Suppressor macrophage treated with lipopolysaccharide for 4 hours (primary cell): Measurements from ENCODE around the gene TRIM66.
"Not testable (repeated sequence)": the region's sequence is repeated elsewhere in the genome, so short reads cannot be mapped to it uniquely, and the experiment has no call there.

Source experiments
- DNase-seq: peaks from one replicate; pipeline ENCODE4 v3.0.0-alpha.2; 2020

Gene TRIM66

GRCh38 chr11:8688414-8689362 lies 6.2 kb upstream of the TRIM66 start:
- DNase-seq: peak; percentile 97

GRCh38 chr11:8686325-8686724 lies 3.9 kb upstream of the TRIM66 start:
- no peak for DNase-seq

- DNase-seq: no peak
These were observed 3.4 kb upstream of the TRIM66 start for GRCh38 chr11:8685820-8686219.

GRCh38 chr11:8685306-8685705 lies 2.8 kb upstream of the TRIM66 start:
- no peak for DNase-seq

- no peak for DNase-seq
These were observed 2.3 kb upstream of the TRIM66 start for GRCh38 chr11:8684600-8685290.

GRCh38 chr11:8683115-8683807 lies 796 bp upstream of the TRIM66 start:
- DNase-seq: peak; percentile 17

- peak; percentile 49 for DNase-seq
These were observed 595 bp downstream of the TRIM66 start for GRCh38 chr11:8681837-8682302.

GRCh38 chr11:8679006-8679405 lies 3.5 kb downstream of the TRIM66 start:
- DNase-seq: no peak

GRCh38 chr11:8676458-8676857 lies 6.0 kb downstream of the TRIM66 start:
- DNase-seq: no peak

GRCh38 chr11:8674859-8675258 lies 7.6 kb downstream of the TRIM66 start:
- DNase-seq: no peak

- no peak for DNase-seq
These were observed 10.1 kb downstream of the TRIM66 start for GRCh38 chr11:8672346-8672745.

- no peak for DNase-seq
These were observed 10.8 kb downstream of the TRIM66 start for GRCh38 chr11:8671651-8672062.

- DNase-seq: no peak
These were observed 11.3 kb downstream of the TRIM66 start for GRCh38 chr11:8671193-8671612.

- not testable (repeated sequence) for DNase-seq
These were observed 12.4 kb downstream of the TRIM66 start for GRCh38 chr11:8670081-8670480.

- no peak for DNase-seq
These were observed 17.2 kb downstream of the TRIM66 start for GRCh38 chr11:8665222-8665621.

GRCh38 chr11:8661001-8661795 lies 21.3 kb downstream of the TRIM66 start:
- DNase-seq: no peak

- no peak for DNase-seq
These were observed 24.0 kb downstream of the TRIM66 start for GRCh38 chr11:8658321-8659057.

- DNase-seq: no peak
These were observed 26.2 kb downstream of the TRIM66 start for GRCh38 chr11:8656291-8656690.

- no peak for DNase-seq
These were observed 28.0 kb downstream of the TRIM66 start for GRCh38 chr11:8654503-8654902.

- no peak for DNase-seq
These were observed 30.3 kb downstream of the TRIM66 start for GRCh38 chr11:8652140-8652539.

GRCh38 chr11:8650401-8650990 lies 32.0 kb downstream of the TRIM66 start:
- DNase-seq: no peak
